Measurements from ENCODE around the gene TICAM2. TPM values are rescaled to one million over a fixed set of nuclear protein-coding genes. Genes with fewer than 3 reads are reported as not detected.

TICAM2 gene
- total and polyA plus RNA-seq, 9 of the 15 experiments (the other 6 are each of a cell fraction or from before 2014, with no cell fraction given) = 0.15 to 1.8 (median 0.98) TPM

- TF ChIP-seq AFF4 (CRISPR knock-in tag; IDR thresholded peaks at IDR 0.05) (peak; percentile 65), CBFA2T3 (IDR thresholded peaks at IDR 0.05) (0 out of 2 replicates have a peak, but pooled peaks have one; percentile 6), ATF7 (IDR thresholded peaks at IDR 0.05) (peak; percentile 75; the same call in 1 of the 2 replicates), EP400 (IDR thresholded peaks at IDR 0.05) (peak; percentile 98), ZNF282 (CRISPR knock-in tag; IDR thresholded peaks at IDR 0.05) (no peak), HDAC3 (IDR thresholded peaks at IDR 0.05; ENCODE audit: borderline replicate concordance, partially characterized antibody) (peak; percentile 71), SMAD1 (IDR thresholded peaks at IDR 0.05; ENCODE audit: low read depth, low read length, partially characterized antibody) (peak; percentile 32), TFAP4 (CRISPR knock-in tag; IDR thresholded peaks at IDR 0.05; ENCODE audit: borderline replicate concordance) (peak; percentile 82), TAF9B (IDR thresholded peaks at IDR 0.05; ENCODE audit: partially characterized antibody) (peak; percentile 60), TCF3 (CRISPR knock-in tag; IDR thresholded peaks at IDR 0.05) (no peak), SP1 (CRISPR knock-in tag; IDR thresholded peaks at IDR 0.05) (peak; percentile 80), NFE2 (IDR thresholded peaks at IDR 0.05; ENCODE audit: low read depth) (0 out of 2 replicates have a peak, but pooled peaks have one; percentile 2), KLF1 (tag; IDR thresholded peaks at IDR 0.05) (0 out of 2 replicates have a peak, but pooled peaks have one; percentile 60), SUPT5H (IDR thresholded peaks at IDR 0.05) (peak; percentile 91), CC2D1A (IDR thresholded peaks at IDR 0.05) (no peak)
- TF ChIP-seq, protein P1, sequence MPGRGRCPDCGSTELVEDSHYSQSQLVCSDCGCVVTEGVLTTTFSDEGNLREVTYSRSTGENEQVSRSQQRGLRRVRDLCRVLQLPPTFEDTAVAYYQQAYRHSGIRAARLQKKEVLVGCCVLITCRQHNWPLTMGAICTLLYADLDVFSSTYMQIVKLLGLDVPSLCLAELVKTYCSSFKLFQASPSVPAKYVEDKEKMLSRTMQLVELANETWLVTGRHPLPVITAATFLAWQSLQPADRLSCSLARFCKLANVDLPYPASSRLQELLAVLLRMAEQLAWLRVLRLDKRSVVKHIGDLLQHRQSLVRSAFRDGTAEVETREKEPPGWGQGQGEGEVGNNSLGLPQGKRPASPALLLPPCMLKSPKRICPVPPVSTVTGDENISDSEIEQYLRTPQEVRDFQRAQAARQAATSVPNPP (IDR thresholded peaks at IDR 0.05; ENCODE audit: borderline replicate concordance, insufficient read depth, insufficient read length) = no peak
- TF ChIP-seq, protein P2, sequence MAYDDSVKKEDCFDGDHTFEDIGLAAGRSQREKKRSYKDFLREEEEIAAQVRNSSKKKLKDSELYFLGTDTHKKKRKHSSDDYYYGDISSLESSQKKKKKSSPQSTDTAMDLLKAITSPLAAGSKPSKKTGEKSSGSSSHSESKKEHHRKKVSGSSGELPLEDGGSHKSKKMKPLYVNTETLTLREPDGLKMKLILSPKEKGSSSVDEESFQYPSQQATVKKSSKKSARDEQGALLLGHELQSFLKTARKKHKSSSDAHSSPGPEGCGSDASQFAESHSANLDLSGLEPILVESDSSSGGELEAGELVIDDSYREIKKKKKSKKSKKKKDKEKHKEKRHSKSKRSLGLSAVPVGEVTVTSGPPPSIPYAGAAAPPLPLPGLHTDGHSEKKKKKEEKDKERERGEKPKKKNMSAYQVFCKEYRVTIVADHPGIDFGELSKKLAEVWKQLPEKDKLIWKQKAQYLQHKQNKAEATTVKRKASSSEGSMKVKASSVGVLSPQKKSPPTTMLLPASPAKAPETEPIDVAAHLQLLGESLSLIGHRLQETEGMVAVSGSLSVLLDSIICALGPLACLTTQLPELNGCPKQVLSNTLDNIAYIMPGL (CRISPR knock-in tag; IDR thresholded peaks at IDR 0.05) = 0 out of 2 replicates have a peak, but pooled peaks have one; percentile 22
- TF ChIP-seq, protein P3, sequence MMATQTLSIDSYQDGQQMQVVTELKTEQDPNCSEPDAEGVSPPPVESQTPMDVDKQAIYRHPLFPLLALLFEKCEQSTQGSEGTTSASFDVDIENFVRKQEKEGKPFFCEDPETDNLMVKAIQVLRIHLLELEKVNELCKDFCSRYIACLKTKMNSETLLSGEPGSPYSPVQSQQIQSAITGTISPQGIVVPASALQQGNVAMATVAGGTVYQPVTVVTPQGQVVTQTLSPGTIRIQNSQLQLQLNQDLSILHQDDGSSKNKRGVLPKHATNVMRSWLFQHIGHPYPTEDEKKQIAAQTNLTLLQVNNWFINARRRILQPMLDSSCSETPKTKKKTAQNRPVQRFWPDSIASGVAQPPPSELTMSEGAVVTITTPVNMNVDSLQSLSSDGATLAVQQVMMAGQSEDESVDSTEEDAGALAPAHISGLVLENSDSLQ (IDR thresholded peaks at IDR 0.05) = peak; percentile 79
These were observed 23.5 kb upstream of the TICAM2 start, which contains the start of gene TMED7 (continued) for GRCh38 chr5:115625579-115626444.
